HEK293 (cell line): ENCODE results near the gene CCDC187.

Experiments used
- CTCF ChIA-PET: fragments of 350-600 bp; formaldehyde crosslinking; extraction: SDS; loops from one replicate; lab custom pipeline; 2021; ENCODE audit warnings: antibody characterized with exemption; lab: Yijun Ruan, JAX
- POLR2A ChIA-PET: fragments of 300-600 bp; formaldehyde crosslinking; extraction: SDS; loops from one replicate; lab custom pipeline; 2020; ENCODE audit warnings: antibody characterized with exemption, inconsistent platforms; lab: Yijun Ruan, JAX
- H3K27ac ChIP-seq: fragments of 200-500 bp; sonication (Bioruptor generic); 2 replicates; pipeline ENCODE4 v1.5.1; 2014; ENCODE audit warnings: low read depth, low read length, control low read depth, inconsistent platforms; ENCODE audit errors: extremely low read depth
- H3K36me3 ChIP-seq, 2 experiments: fragments of 200-500 bp in 1 of 2; sonication (Bioruptor generic) in 1 of 2; 1 replicate in 1 of 2; 2 replicates in 1 of 2; pipeline ENCODE4 v1.5.1; 2014 to 2017; ENCODE audit warnings: inconsistent platforms in 2 of 2, low read length in 2 of 2; ENCODE audit not compliant: control insufficient read depth in 2 of 2, insufficient read depth in 1 of 2
- H3K4me1 ChIP-seq: fragments of 200-500 bp; sonication (Bioruptor generic); 2 replicates; pipeline ENCODE4 v1.5.1; 2014; ENCODE audit warnings: mild to moderate bottlenecking, low read length, inconsistent platforms; ENCODE audit not compliant: control insufficient read depth, insufficient read depth
- H3K4me3 ChIP-seq: 2 replicates; pipeline ENCODE4 v1.5.1; 2011; ENCODE audit warnings: low read depth, mild to moderate bottlenecking, control low read depth, low read length, moderate library complexity
- H3K9me3 ChIP-seq: fragments of 200-500 bp; sonication (Bioruptor generic); 2 replicates; pipeline ENCODE4 v1.5.1; 2014; ENCODE audit warnings: low read depth, low read length, inconsistent platforms; ENCODE audit not compliant: control insufficient read depth, insufficient read depth
- GLIS2 ChIP-seq: fragments of 450-650 bp; formaldehyde crosslinking; IDR thresholded peaks from 2 replicates; pipeline ENCODE4 v1.5.1; 2016; ENCODE audit warnings: missing biosample characterization, missing genetic modification characterization
- HIC1 ChIP-seq: fragments of 450-650 bp; formaldehyde crosslinking; IDR thresholded peaks from 2 replicates; pipeline ENCODE4 v1.5.1; 2016; ENCODE audit warnings: missing biosample characterization, missing genetic modification characterization
- HOXD13 ChIP-seq: sonication (generic); formaldehyde crosslinking; IDR thresholded peaks from 2 replicates; pipeline ENCODE4 v1.8.0; 2022; ENCODE audit warnings: missing genetic modification reagents, borderline replicate concordance
- MEIS1 ChIP-seq: sonication (generic); formaldehyde crosslinking; IDR thresholded peaks from 2 replicates; pipeline ENCODE4 v1.8.1; 2022; ENCODE audit warnings: missing genetic modification reagents, mild to moderate bottlenecking, borderline replicate concordance
- PRDM4 ChIP-seq: fragments of 450-650 bp; formaldehyde crosslinking; IDR thresholded peaks from 2 replicates; pipeline ENCODE4 v1.5.1; 2017; ENCODE audit warnings: missing biosample characterization, missing genetic modification characterization
- TCF7L2 ChIP-seq: IDR thresholded peaks from 2 replicates; pipeline ENCODE4 v1.6.1; 2011; ENCODE audit warnings: low read depth, mild to moderate bottlenecking, inconsistent platforms, low read length, moderate library complexity, borderline replicate concordance
- ZNF155 ChIP-seq: fragments of 450-650 bp; formaldehyde crosslinking; IDR thresholded peaks from 2 replicates; pipeline ENCODE4 v1.5.1; 2016; ENCODE audit warnings: missing biosample characterization, missing genetic modification characterization
- ZNF157 ChIP-seq: fragments of 450-650 bp; formaldehyde crosslinking; IDR thresholded peaks from 2 replicates; pipeline ENCODE4 v1.5.1; 2016; ENCODE audit warnings: missing biosample characterization, missing genetic modification characterization
- ZNF214 ChIP-seq: fragments of 450-650 bp; formaldehyde crosslinking; IDR thresholded peaks from 2 replicates; pipeline ENCODE4 v1.5.1; 2017; ENCODE audit warnings: missing biosample characterization, mild to moderate bottlenecking, missing genetic modification characterization, borderline replicate concordance
- ZNF404 ChIP-seq: fragments of 450-650 bp; formaldehyde crosslinking; IDR thresholded peaks from 2 replicates; pipeline ENCODE4 v1.5.1; 2017; ENCODE audit warnings: missing biosample characterization, missing genetic modification characterization
- ZNF423 ChIP-seq: fragments of 450-650 bp; formaldehyde crosslinking; IDR thresholded peaks from 2 replicates; pipeline ENCODE4 v1.5.1; 2016; ENCODE audit warnings: missing biosample characterization, missing genetic modification characterization
- ZNF514 ChIP-seq: fragments of 450-650 bp; formaldehyde crosslinking; IDR thresholded peaks from 2 replicates; pipeline ENCODE4 v1.5.1; 2016; ENCODE audit warnings: missing biosample characterization, missing genetic modification characterization
- ZNF529 ChIP-seq: fragments of 450-650 bp; formaldehyde crosslinking; IDR thresholded peaks from 2 replicates; pipeline ENCODE4 v1.5.1; 2017; ENCODE audit warnings: missing genetic modification characterization, missing biosample characterization; ENCODE audit not compliant: insufficient replicate concordance
- ZNF544 ChIP-seq: fragments of 450-650 bp; formaldehyde crosslinking; IDR thresholded peaks from 2 replicates; pipeline ENCODE4 v1.5.0; 2017; ENCODE audit warnings: missing biosample characterization, missing genetic modification characterization
- ZNF571 ChIP-seq: fragments of 450-650 bp; formaldehyde crosslinking; IDR thresholded peaks from 2 replicates; pipeline ENCODE4 v1.5.0; 2017; ENCODE audit warnings: missing biosample characterization, missing genetic modification characterization
- ZNF585B ChIP-seq: fragments of 450-650 bp; formaldehyde crosslinking; IDR thresholded peaks from 2 replicates; pipeline ENCODE4 v1.5.1; 2016; ENCODE audit warnings: missing biosample characterization, missing genetic modification characterization
- ZNF654 ChIP-seq: fragments of 450-650 bp; formaldehyde crosslinking; IDR thresholded peaks from 2 replicates; pipeline ENCODE4 v1.5.1; 2016; ENCODE audit warnings: low read depth, missing biosample characterization, missing genetic modification characterization
- ZNF677 ChIP-seq: fragments of 450-650 bp; IDR thresholded peaks from 2 replicates; pipeline ENCODE4 v1.5.0; 2018; ENCODE audit warnings: missing biosample characterization, mild to moderate bottlenecking, missing genetic modification characterization, moderate library complexity
- ZNF791 ChIP-seq: fragments of 450-650 bp; formaldehyde crosslinking; IDR thresholded peaks from 2 replicates; pipeline ENCODE4 v1.5.1; 2016; ENCODE audit warnings: missing biosample characterization, missing genetic modification characterization
- ZSCAN23 ChIP-seq: fragments of 450-650 bp; formaldehyde crosslinking; IDR thresholded peaks from 2 replicates; pipeline ENCODE4 v1.5.1; 2016; ENCODE audit warnings: missing biosample characterization, missing genetic modification characterization
- TF ChIP-seq, protein P1 (sequence below): fragments of 450-650 bp; formaldehyde crosslinking; IDR thresholded peaks from 2 replicates; pipeline ENCODE4 v1.5.1; 2016; ENCODE audit warnings: missing biosample characterization, missing genetic modification characterization

The CCDC187 gene

DNA sequence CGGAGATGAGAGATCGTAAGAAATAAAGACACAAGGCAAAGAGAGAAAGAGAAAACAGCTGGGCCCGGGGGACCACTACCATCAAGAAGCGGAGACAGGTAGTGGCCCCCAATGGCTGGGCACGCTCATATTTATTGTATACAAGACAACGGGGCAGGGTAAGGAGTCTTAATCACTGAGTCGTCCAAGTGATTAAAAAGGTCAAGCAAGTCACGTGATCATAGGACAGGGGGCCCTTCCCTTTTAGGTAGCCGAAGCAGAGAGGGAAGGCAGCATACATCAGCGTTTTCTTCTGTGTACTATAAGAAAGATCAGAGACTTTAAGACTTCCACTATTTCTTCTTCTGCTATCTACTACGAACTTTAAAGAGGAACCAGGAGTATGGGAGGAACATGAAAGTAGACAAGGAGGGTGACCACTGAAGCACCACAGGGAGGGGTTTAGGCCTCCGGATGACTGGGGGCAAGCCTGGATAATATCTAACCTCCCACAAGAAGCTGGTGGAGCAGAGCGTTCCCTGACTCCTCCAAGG, 33.7 kb downstream of the CCDC187 start:
- no peaks in the 10 kb centered on the region for H3K4me1 ChIP-seq
- POLR2A ChIA-PET = no interaction called here
- no peak overlapping the region for H3K4me3 ChIP-seq
- CTCF ChIA-PET = interaction anchor here (0.9 to 2.2 kb wide), 2 partner anchors 13 to 18 kb away, joined by 3 to 13 read pairs; no protein-coding TSS in a partner anchor
- TF ChIP-seq ZNF214 (no peak), GLIS2 (tag by site-specific recombination) (no peak), ZNF514 (no peak), ZNF529 (tag by site-specific recombination) (no peak), ZSCAN23 (tag by site-specific recombination) (no peak), ZNF157 (tag by site-specific recombination) (no peak), ZNF571 (tag by site-specific recombination) (no peak), MEIS1 (CRISPR knock-in tag) (no peak), TCF7L2 (no peak), ZNF155 (no peak)
- no peaks in the 10 kb centered on the region for H3K9me3 ChIP-seq
- no peak overlapping the region for H3K27ac ChIP-seq
- no peaks in the 10 kb centered on the region for H3K36me3 ChIP-seq

- POLR2A ChIA-PET = no interaction called here
- CTCF ChIA-PET = interaction anchor here (0.7 to 2.4 kb wide), 5 partner anchors 13 to 100 kb away, joined by 3 to 16 read pairs (median 13); no protein-coding TSS in a partner anchor
These were observed 35.2 kb downstream of the CCDC187 start for GRCh38 chr9:136268735-136269134.

More at GRCh38 chr9:136268735-136269134, 35.2 kb downstream of the CCDC187 start:
- H3K4me3 ChIP-seq = no peak overlapping the region
- no peaks in the 10 kb centered on the region for H3K36me3 ChIP-seq
- H3K4me1 ChIP-seq = no peaks in the 10 kb centered on the region
- TF ChIP-seq HIC1 (no peak), HOXD13 (no peak), MEIS1 (CRISPR knock-in tag) (no peak), ZNF544 (tag by site-specific recombination) (no peak), ZNF404 (no peak), ZNF791 (tag by site-specific recombination) (no peak), ZNF654 (tag by site-specific recombination) (no peak), ZNF677 (tag by site-specific recombination) (no peak), ZNF423 (tag by site-specific recombination) (no peak), ZNF585B (tag by site-specific recombination) (no peak), PRDM4 (tag by site-specific recombination) (no peak)
- TF ChIP-seq, protein P1, sequence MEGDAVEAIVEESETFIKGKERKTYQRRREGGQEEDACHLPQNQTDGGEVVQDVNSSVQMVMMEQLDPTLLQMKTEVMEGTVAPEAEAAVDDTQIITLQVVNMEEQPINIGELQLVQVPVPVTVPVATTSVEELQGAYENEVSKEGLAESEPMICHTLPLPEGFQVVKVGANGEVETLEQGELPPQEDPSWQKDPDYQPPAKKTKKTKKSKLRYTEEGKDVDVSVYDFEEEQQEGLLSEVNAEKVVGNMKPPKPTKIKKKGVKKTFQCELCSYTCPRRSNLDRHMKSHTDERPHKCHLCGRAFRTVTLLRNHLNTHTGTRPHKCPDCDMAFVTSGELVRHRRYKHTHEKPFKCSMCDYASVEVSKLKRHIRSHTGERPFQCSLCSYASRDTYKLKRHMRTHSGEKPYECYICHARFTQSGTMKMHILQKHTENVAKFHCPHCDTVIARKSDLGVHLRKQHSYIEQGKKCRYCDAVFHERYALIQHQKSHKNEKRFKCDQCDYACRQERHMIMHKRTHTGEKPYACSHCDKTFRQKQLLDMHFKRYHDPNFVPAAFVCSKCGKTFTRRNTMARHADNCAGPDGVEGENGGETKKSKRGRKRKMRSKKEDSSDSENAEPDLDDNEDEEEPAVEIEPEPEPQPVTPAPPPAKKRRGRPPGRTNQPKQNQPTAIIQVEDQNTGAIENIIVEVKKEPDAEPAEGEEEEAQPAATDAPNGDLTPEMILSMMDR (tag by site-specific recombination) = no peak
- H3K27ac ChIP-seq = no peak overlapping the region
- no peaks in the 10 kb centered on the region for H3K9me3 ChIP-seq
